Osteoblast (primary cell): Measurements from ENCODE around the gene SMARCB1. TPM values are rescaled to one million over a fixed set of nuclear protein-coding genes. Genes with fewer than 3 reads are reported as not detected.
"Not testable (repeated sequence)": the region's sequence is repeated elsewhere in the genome, so short reads cannot be mapped to it uniquely, and the experiment has no call there.

Experiments
- DNase-seq: peaks from one replicate; pipeline ENCODE4 v3.0.0; 2011; ENCODE audit warnings: low spot score, mixed read lengths; ENCODE audit not compliant: insufficient read length; ENCODE audit errors: missing footprints
- H2AFZ ChIP-seq: 2 replicates; pipeline ENCODE4 v1.6.0; 2011; ENCODE audit warnings: mild to moderate bottlenecking, low read length
- H3K27ac ChIP-seq: 2 replicates; pipeline ENCODE4 v1.5.1; 2011; ENCODE audit warnings: mild to moderate bottlenecking, low read depth, low read length, moderate library complexity
- H3K27me3 ChIP-seq: 2 replicates; pipeline ENCODE4 v1.6.0; 2012; ENCODE audit warnings: mild to moderate bottlenecking, control low read depth, inconsistent platforms, low read length, moderate library complexity; ENCODE audit not compliant: insufficient read depth
- H3K36me3 ChIP-seq: 2 replicates; pipeline ENCODE4 v1.5.1; 2011; ENCODE audit warnings: mild to moderate bottlenecking, low read length, control low read depth, moderate library complexity; ENCODE audit not compliant: insufficient read depth
- H3K4me1 ChIP-seq: 2 replicates; pipeline ENCODE4 v1.5.1; 2011; ENCODE audit warnings: mild to moderate bottlenecking, low read length, control low read depth, moderate library complexity; ENCODE audit not compliant: insufficient read depth
- H3K4me2 ChIP-seq: 2 replicates; pipeline ENCODE4 v1.6.0; 2011; ENCODE audit warnings: mild to moderate bottlenecking, low read length; ENCODE audit not compliant: insufficient read depth
- H3K4me3 ChIP-seq: fragments of 200-600 bp; sonication (generic); 3 replicates; pipeline ENCODE4 v1.5.1; 2012; ENCODE audit warnings: mild to moderate bottlenecking, low read length, inconsistent platforms; ENCODE audit not compliant: insufficient read depth
- H3K79me2 ChIP-seq: 2 replicates; pipeline ENCODE4 v1.6.0; 2012; ENCODE audit warnings: mild to moderate bottlenecking, low read length, control low read depth, inconsistent platforms; ENCODE audit not compliant: insufficient read depth
- H3K9me3 ChIP-seq: 2 replicates; pipeline ENCODE4 v1.5.1; 2011; ENCODE audit warnings: low read depth, low read length, control low read depth
- H4K20me1 ChIP-seq: 2 replicates; pipeline ENCODE4 v1.6.0; 2012; ENCODE audit warnings: mild to moderate bottlenecking, low read length, control low read depth; ENCODE audit not compliant: insufficient read depth
- total RNA-seq: library from RNA; depleted of rRNA; stranded (reverse); fragments of >200 nt; gene quantifications from 2 replicates; pipeline ENCODE4 v1.2.3, GENCODE V29; 2012
- TF ChIP-seq, protein P1 (sequence below): IDR thresholded peaks from 2 replicates; pipeline ENCODE4 v1.5.1; 2011; ENCODE audit warnings: mild to moderate bottlenecking, low read depth, low read length, moderate library complexity; ENCODE audit errors: extremely low read depth

Gene SMARCB1
- total RNA-seq, 1 donor = 49.2 TPM

DNA sequence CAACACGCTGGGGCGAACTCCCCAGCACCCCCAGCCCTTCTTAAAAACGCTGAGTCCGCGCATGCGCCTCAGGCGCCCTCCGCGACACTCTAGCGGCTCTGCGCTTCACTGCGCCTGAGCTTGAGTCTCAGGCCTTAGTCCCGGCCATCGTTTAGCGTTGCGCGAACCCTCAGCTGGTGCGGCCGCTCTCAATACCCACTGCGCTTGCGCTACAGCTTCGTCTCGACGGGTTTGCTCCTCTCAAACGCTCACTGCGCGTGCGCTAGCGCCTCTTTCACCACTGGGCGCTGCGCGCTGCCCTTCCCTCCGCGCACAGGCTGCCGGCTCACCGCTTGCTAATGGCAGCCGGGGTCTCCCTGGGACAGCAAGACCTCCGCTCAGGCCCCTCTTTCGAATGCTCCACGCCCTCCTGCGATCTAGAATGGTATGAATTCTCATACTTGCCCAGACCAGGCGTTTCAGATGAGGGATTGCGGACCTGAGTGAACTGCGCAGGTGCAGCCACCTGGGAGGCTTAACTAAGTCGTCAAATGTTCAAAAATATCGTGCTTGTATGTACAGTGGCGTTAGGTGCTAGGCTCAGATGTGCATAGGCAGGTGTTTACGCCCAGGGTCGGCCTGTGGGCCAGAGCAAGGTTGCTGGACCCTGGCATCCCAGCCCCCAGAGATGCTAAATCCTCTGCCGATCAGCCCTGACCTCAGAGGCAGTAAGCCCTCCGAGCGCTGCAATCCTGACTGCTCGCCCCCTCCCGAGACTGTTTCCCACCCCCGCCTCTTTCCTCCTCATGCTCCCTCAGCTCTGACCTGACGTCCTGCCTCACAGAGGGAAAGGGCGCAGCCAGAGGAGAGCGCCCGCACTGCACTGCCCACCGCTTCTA, 71.1 kb downstream of the SMARCB1 start, which contains the start of gene SLC2A11:
Gene SLC2A11, plus strand, starts transcription at position 270 of the 878 bp plus-strand sequence. Its CDS starts 125 bp downstream, at position 395.
- peak within 1 kb of the TSS; percentile 93 for H3K4me3 ChIP-seq
- no peaks in the 10 kb centered on the region for H3K36me3 ChIP-seq
- peak within 1 kb of the TSS; percentile 100 for H3K4me2 ChIP-seq
- H2AFZ ChIP-seq = peak within 1 kb of the TSS; percentile 100
- no peaks in the 10 kb centered on the region for H3K79me2 ChIP-seq
- peak within 1 kb of the TSS; percentile 69 for H3K27ac ChIP-seq
- H3K4me1 ChIP-seq = peaks cover 10% of the 10 kb centered on the region
- peak; percentile 99 for DNase-seq
- H4K20me1 ChIP-seq = peaks cover 3% of the 10 kb centered on the region
- H3K9me3 ChIP-seq = no peaks in the 10 kb centered on the region
- H3K27me3 ChIP-seq = no peaks in the 10 kb centered on the region
- TF ChIP-seq, protein P1, sequence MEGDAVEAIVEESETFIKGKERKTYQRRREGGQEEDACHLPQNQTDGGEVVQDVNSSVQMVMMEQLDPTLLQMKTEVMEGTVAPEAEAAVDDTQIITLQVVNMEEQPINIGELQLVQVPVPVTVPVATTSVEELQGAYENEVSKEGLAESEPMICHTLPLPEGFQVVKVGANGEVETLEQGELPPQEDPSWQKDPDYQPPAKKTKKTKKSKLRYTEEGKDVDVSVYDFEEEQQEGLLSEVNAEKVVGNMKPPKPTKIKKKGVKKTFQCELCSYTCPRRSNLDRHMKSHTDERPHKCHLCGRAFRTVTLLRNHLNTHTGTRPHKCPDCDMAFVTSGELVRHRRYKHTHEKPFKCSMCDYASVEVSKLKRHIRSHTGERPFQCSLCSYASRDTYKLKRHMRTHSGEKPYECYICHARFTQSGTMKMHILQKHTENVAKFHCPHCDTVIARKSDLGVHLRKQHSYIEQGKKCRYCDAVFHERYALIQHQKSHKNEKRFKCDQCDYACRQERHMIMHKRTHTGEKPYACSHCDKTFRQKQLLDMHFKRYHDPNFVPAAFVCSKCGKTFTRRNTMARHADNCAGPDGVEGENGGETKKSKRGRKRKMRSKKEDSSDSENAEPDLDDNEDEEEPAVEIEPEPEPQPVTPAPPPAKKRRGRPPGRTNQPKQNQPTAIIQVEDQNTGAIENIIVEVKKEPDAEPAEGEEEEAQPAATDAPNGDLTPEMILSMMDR = peak; percentile 12

DNA sequence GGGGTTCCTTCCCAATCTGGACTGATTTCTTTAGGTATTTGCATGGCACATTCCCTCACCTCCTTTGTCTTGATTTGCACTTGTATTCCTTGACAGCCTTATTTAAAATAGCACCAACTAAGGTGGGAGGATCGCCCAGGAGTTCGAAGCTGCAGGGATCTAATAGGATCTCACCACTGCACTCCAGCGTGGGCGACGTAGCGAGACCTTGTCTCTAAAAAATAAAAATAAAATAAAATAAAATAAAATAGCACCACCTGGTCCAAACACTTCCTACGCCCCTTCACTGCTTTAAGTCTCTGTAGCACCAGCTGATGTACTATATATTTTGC, 71.7 kb downstream of the SMARCB1 start:
- Histone ChIP-seq H2AFZ (no peak overlapping the region), H3K27ac (no peak overlapping the region), H3K27me3 (no peaks in the 10 kb centered on the region), H3K79me2 (no peaks in the 10 kb centered on the region), H3K4me1 (peaks cover 10% of the 10 kb centered on the region), H3K4me3 (peak overlapping the region; percentile 93), H3K4me2 (peak overlapping the region; percentile 100), H3K36me3 (no peaks in the 10 kb centered on the region), H3K9me3 (no peaks in the 10 kb centered on the region), H4K20me1 (peaks cover 3% of the 10 kb centered on the region)
- DNase-seq = no peak
- TF ChIP-seq, protein P1 = no peak

DNA sequence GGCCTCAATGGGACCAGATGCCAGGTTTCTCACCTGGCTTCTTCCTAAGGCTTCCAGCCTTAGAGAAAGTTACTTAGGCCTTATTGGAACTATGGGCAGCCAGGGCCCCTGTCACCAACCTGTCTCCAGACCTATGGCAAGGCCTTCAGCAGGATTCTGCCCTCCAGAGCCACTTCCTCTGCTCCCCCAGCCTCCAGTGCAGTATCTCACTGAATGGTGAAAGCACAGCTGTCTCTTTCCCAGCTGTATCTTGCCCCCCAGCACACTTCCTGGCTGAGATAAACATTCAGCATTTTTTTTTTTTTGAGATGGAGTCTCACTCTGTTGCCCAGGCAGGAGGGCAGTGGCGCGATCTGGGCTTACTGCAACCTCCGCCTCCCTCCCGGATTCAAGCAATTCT, 72.4 kb downstream of the SMARCB1 start:
- TF ChIP-seq, protein P1 = no peak
- Histone ChIP-seq H3K27me3 (no peaks in the 10 kb centered on the region), H3K4me2 (no peak overlapping the region), H3K4me3 (no peak overlapping the region), H3K27ac (no peak overlapping the region), H2AFZ (no peak overlapping the region), H3K4me1 (peaks cover 10% of the 10 kb centered on the region), H3K9me3 (no peaks in the 10 kb centered on the region), H3K36me3 (no peaks in the 10 kb centered on the region), H4K20me1 (peaks cover 3% of the 10 kb centered on the region), H3K79me2 (no peaks in the 10 kb centered on the region)
- DNase-seq = no peak

DNA sequence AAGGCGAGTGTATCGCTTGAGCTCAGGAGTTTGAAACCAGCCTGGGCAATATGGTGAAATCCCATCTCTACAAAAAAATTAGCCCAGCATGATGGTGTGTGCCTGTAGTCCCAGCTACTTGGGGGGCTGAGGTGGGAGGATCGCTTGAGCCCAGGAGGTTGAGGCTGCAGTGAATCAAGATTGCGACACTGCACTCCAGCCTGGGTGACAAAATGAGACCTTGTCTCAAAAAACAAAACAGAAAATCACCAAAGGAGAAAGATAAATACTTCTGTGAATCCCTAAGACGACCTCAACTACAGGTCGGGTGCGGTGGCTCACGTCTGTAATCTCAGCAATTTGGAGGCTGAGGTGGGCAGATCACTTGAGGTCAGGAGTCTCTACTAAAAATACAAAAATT, 73.4 kb downstream of the SMARCB1 start:
- H4K20me1 ChIP-seq, H3K4me2 ChIP-seq, H3K27me3 ChIP-seq, H3K27ac ChIP-seq, H3K4me1 ChIP-seq, H3K36me3 ChIP-seq, H3K4me3 ChIP-seq, H2AFZ ChIP-seq, H3K9me3 ChIP-seq, H3K79me2 ChIP-seq, DNase-seq: not testable (repeated sequence)
